Suprapubic skin (tissue), 4 donors: Measurements from ENCODE around the gene MAP4K3. TPM values are rescaled to one million over a fixed set of nuclear protein-coding genes. Genes with fewer than 3 reads are reported as not detected.

Source experiments
- DNase-seq, 2 donors: peaks; one replicate each; pipeline ENCODE4 v3.0.0-alpha.2; 2019; ENCODE audit warnings: low spot score in 2 of 2
- H3K27ac ChIP-seq: fragments of 200-600 bp; sonication (generic); one replicate; pipeline ENCODE4 v1.5.1; 2019
- H3K27me3 ChIP-seq: fragments of 200-600 bp; sonication (generic); one replicate; pipeline ENCODE4 v1.5.1; 2019
- H3K36me3 ChIP-seq: fragments of 200-600 bp; sonication (generic); one replicate; pipeline ENCODE4 v1.5.1; 2019
- H3K4me1 ChIP-seq: fragments of 200-600 bp; sonication (generic); one replicate; pipeline ENCODE4 v1.5.1; 2019
- H3K4me3 ChIP-seq: fragments of 200-600 bp; sonication (generic); one replicate; pipeline ENCODE4 v1.5.1; 2019; ENCODE audit warnings: mild to moderate bottlenecking
- H3K9me3 ChIP-seq: fragments of 200-600 bp; sonication (generic); one replicate; pipeline ENCODE4 v1.5.1; 2019
- CTCF ChIP-seq, 2 donors: fragments of 200-600 bp in 1 of 2; fragments of 450-650 bp in 1 of 2; sonication (generic) in 1 of 2; IDR thresholded peaks; one replicate each; pipeline ENCODE4 v1.5.1; 2016 to 2019; ENCODE audit warnings: antibody characterized with exemption in 2 of 2, mild to moderate bottlenecking in 1 of 2, moderate library complexity in 1 of 2
- EP300 ChIP-seq: sonication (generic); formaldehyde crosslinking; IDR thresholded peaks from one replicate; pipeline ENCODE4 v1.6.1; 2017; ENCODE audit warnings: antibody characterized with exemption
- POLR2A ChIP-seq, 2 donors: fragments of 450-650 bp; IDR thresholded peaks; one replicate each; pipeline ENCODE4 v1.6.1; 2017; ENCODE audit warnings: antibody characterized with exemption in 2 of 2, mild to moderate bottlenecking in 2 of 2, moderate library complexity in 2 of 2
- POLR2AphosphoS5 ChIP-seq, 3 donors: sonication (generic); formaldehyde crosslinking; IDR thresholded peaks; one replicate each; pipeline ENCODE4 v1.6.1; 2017; ENCODE audit warnings: antibody characterized with exemption in 3 of 3
- WGBS: methylation state at CpG from one replicate; pipeline ENCODE4 v1.1.5; 2018; 5-methylcytosine and 5-hydroxymethylcytosine counted together
- total RNA-seq, 4 donors: library from RNA; depleted of rRNA; stranded (reverse); fragments of >200 nt; gene quantifications; one replicate each; pipeline ENCODE4 v1.1.0, GENCODE V29; 2016

Gene MAP4K3
- total RNA-seq, 4 donors from 2014 or later: 26.3 to 59.9 (median 37.8) TPM

GRCh38 chr2:39455826-39456225 lies 18.7 kb upstream of the MAP4K3 start:
- peaks cover 4% of the 10 kb centered on the region for H3K36me3 ChIP-seq
- TF ChIP-seq EP300 (no peak), POLR2AphosphoS5 (IDR thresholded peaks at IDR 0.05) (no peak), CTCF (IDR thresholded peaks at IDR 0.05) (no peak), POLR2A (IDR thresholded peaks at IDR 0.05) (no peak)
- H3K9me3 ChIP-seq: peaks cover 4% of the 10 kb centered on the region
- no peak for DNase-seq
- H3K27me3 ChIP-seq: no peaks in the 10 kb centered on the region
- no peaks in the 10 kb centered on the region for H3K4me1 ChIP-seq
- 93% methylated on average over 2 of the region's 2 CpGs for WGBS
- H3K27ac ChIP-seq: no peak overlapping the region
- H3K4me3 ChIP-seq: no peak overlapping the region

GRCh38 chr2:39452396-39452795 lies 15.3 kb upstream of the MAP4K3 start:
- Histone ChIP-seq H3K27me3 (no peaks in the 10 kb centered on the region), H3K36me3 (peaks cover 4% of the 10 kb centered on the region), H3K27ac (no peak overlapping the region), H3K4me3 (no peak overlapping the region), H3K9me3 (peaks cover 2% of the 10 kb centered on the region), H3K4me1 (no peaks in the 10 kb centered on the region)
- no peak for TF ChIP-seq POLR2AphosphoS5 (IDR thresholded peaks at IDR 0.05)
- no peak for TF ChIP-seq CTCF (IDR thresholded peaks at IDR 0.05)
- no peak for TF ChIP-seq EP300
- TF ChIP-seq POLR2A (IDR thresholded peaks at IDR 0.05): no peak
- no peak for DNase-seq
- 97% methylated on average over 5 of the region's 5 CpGs for WGBS

GRCh38 chr2:39451954-39452353 lies 14.9 kb upstream of the MAP4K3 start:
- no peak overlapping the region for H3K27ac ChIP-seq
- H3K27me3 ChIP-seq: no peaks in the 10 kb centered on the region
- DNase-seq: no peak
- H3K4me3 ChIP-seq: no peak overlapping the region
- peaks cover 4% of the 10 kb centered on the region for H3K36me3 ChIP-seq
- no peaks in the 10 kb centered on the region for H3K9me3 ChIP-seq
- TF ChIP-seq CTCF (IDR thresholded peaks at IDR 0.05): no peak
- no peak for TF ChIP-seq POLR2A (IDR thresholded peaks at IDR 0.05)
- TF ChIP-seq EP300: no peak
- no peak for TF ChIP-seq POLR2AphosphoS5 (IDR thresholded peaks at IDR 0.05)
- H3K4me1 ChIP-seq: no peaks in the 10 kb centered on the region

GRCh38 chr2:39448169-39448502 lies 11.1 kb upstream of the MAP4K3 start:
- TF ChIP-seq EP300 (no peak), POLR2A (IDR thresholded peaks at IDR 0.05) (no peak), POLR2AphosphoS5 (IDR thresholded peaks at IDR 0.05) (no peak), CTCF (IDR thresholded peaks at IDR 0.05) (no peak)
- Histone ChIP-seq H3K4me3 (no peak overlapping the region), H3K9me3 (no peaks in the 10 kb centered on the region), H3K4me1 (no peaks in the 10 kb centered on the region), H3K36me3 (no peaks in the 10 kb centered on the region), H3K27me3 (no peaks in the 10 kb centered on the region), H3K27ac (no peak overlapping the region)
- WGBS: 97% methylated on average over 3 of the region's 3 CpGs
- no peak for DNase-seq

- no peak for DNase-seq
- Histone ChIP-seq H3K4me1 (no peaks in the 10 kb centered on the region), H3K27ac (no peak overlapping the region), H3K9me3 (no peaks in the 10 kb centered on the region), H3K4me3 (no peak overlapping the region), H3K27me3 (no peaks in the 10 kb centered on the region), H3K36me3 (no peaks in the 10 kb centered on the region)
- TF ChIP-seq POLR2A (IDR thresholded peaks at IDR 0.05) (no peak), CTCF (IDR thresholded peaks at IDR 0.05) (no peak), POLR2AphosphoS5 (IDR thresholded peaks at IDR 0.05) (no peak), EP300 (no peak)
- 99% methylated on average over 6 of the region's 6 CpGs for WGBS
Observed at GRCh38 chr2:39447266-39448168, 10.4 kb upstream of the MAP4K3 start.
